H1 (cell line): ENCODE data around the gene TMEM135.

Source experiments
- BRCA1 ChIP-seq: IDR thresholded peaks from 2 replicates; pipeline ENCODE4 v1.6.1; 2012; ENCODE audit warnings: low read depth, low read length, improper control_type of control experiment
- CEBPB ChIP-seq: IDR thresholded peaks from 2 replicates; pipeline ENCODE4 v1.6.1; 2012; ENCODE audit warnings: low read depth, low read length
- EP300 ChIP-seq, 2 experiments: IDR thresholded peaks; 1 replicate in 1 of 2; 2 replicates in 1 of 2; pipeline ENCODE4 v1.6.1; 2011 to 2012; ENCODE audit warnings: low read depth in 2 of 2, low read length in 2 of 2, mild to moderate bottlenecking in 2 of 2, borderline replicate concordance in 1 of 2, inconsistent platforms in 1 of 2, moderate library complexity in 1 of 2
- EZH2 ChIP-seq: fragments of 200-600 bp; sonication (generic); IDR thresholded peaks from 2 replicates; pipeline ENCODE4 v1.7.1; 2012; ENCODE audit warnings: low read depth, mild to moderate bottlenecking, moderate library complexity, low read length, inconsistent platforms; ENCODE audit not compliant: severe bottlenecking
- KDM1A ChIP-seq: fragments of 200-600, 300-600 bp; sonication (generic); IDR thresholded peaks from 2 replicates; pipeline ENCODE4 v1.7.1; 2016; ENCODE audit warnings: mild to moderate bottlenecking, low read length, borderline replicate concordance
- POLR2AphosphoS5 ChIP-seq: IDR thresholded peaks from 2 replicates; pipeline ENCODE4 v1.6.1; 2011; ENCODE audit warnings: low read depth, low read length
- RFX5 ChIP-seq: IDR thresholded peaks from 2 replicates; pipeline ENCODE4 v1.6.1; 2011; ENCODE audit warnings: low read depth, low read length, improper control_type of control experiment, borderline replicate concordance
- RNF2 ChIP-seq: fragments of 200-900, 300-1000 bp; sonication (generic); IDR thresholded peaks from 2 replicates; pipeline ENCODE4 v1.7.1; 2016; ENCODE audit warnings: borderline replicate concordance, low read depth, mild to moderate bottlenecking, antibody characterized with exemption, low read length; ENCODE audit not compliant: poor library complexity, severe bottlenecking; ENCODE audit errors: missing control alignments
- SIX5 ChIP-seq: IDR thresholded peaks from 2 replicates; pipeline ENCODE4 v1.6.1; 2011; ENCODE audit warnings: mild to moderate bottlenecking, low read depth, low read length
- SP4 ChIP-seq: IDR thresholded peaks from 2 replicates; pipeline ENCODE4 v1.6.1; 2012; ENCODE audit warnings: low read length, inconsistent platforms
- TAF1 ChIP-seq: IDR thresholded peaks from 2 replicates; pipeline ENCODE4 v1.6.1; 2011; ENCODE audit warnings: mild to moderate bottlenecking, low read depth, low read length
- TBP ChIP-seq: IDR thresholded peaks from 2 replicates; pipeline ENCODE4 v1.6.1; 2011; ENCODE audit warnings: low read depth, low read length, improper control_type of control experiment
- YY1 ChIP-seq: IDR thresholded peaks from 2 replicates; pipeline ENCODE4 v1.6.1; 2011; ENCODE audit warnings: low read depth, mild to moderate bottlenecking, low read length
- TF ChIP-seq, protein P1 (sequence below), 3 experiments: IDR thresholded peaks; 1 replicate in 2 of 3; 2 replicates in 1 of 3; pipeline versions ENCODE4 v1.5.1 to v1.6.1; 2011; ENCODE audit warnings: low read length in 3 of 3, mild to moderate bottlenecking in 3 of 3, inconsistent platforms in 2 of 3, low read depth in 1 of 3, moderate library complexity in 1 of 3; ENCODE audit not compliant: insufficient read depth in 1 of 3; ENCODE audit errors: control extremely low read depth in 1 of 3

DNA sequence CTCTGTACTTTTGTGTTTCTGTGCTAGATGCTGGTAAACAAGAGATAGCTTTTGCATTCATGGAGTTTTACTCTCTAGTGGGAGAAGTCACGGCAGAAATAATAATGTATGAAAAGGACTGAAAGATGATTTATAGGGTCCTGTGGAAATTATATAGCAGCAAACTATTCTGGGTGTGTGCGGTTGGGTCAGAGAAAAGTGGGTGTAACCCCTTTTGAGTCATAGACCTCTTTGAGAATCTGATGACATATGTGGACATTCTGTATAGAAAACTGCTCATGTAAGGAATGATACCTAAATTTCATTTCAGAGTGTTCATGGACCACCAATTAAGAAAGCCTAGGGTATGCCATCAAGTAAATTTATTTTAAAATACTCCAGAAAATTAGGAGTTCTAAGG lies 54.4 kb downstream of the TMEM135 start:
- TF ChIP-seq, protein P1, sequence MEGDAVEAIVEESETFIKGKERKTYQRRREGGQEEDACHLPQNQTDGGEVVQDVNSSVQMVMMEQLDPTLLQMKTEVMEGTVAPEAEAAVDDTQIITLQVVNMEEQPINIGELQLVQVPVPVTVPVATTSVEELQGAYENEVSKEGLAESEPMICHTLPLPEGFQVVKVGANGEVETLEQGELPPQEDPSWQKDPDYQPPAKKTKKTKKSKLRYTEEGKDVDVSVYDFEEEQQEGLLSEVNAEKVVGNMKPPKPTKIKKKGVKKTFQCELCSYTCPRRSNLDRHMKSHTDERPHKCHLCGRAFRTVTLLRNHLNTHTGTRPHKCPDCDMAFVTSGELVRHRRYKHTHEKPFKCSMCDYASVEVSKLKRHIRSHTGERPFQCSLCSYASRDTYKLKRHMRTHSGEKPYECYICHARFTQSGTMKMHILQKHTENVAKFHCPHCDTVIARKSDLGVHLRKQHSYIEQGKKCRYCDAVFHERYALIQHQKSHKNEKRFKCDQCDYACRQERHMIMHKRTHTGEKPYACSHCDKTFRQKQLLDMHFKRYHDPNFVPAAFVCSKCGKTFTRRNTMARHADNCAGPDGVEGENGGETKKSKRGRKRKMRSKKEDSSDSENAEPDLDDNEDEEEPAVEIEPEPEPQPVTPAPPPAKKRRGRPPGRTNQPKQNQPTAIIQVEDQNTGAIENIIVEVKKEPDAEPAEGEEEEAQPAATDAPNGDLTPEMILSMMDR (IDR thresholded peaks at IDR 0.05; ENCODE audit: control extremely low read depth in 1 of 3, insufficient read depth in 1 of 3, low read depth in 1 of 3, low read length in 3 of 3): no peak
- TF ChIP-seq TAF1 (no peak), SP4 (no peak), EZH2 (no peak), RNF2 (no peak), YY1 (no peak), TBP (no peak), KDM1A (no peak), EP300 (IDR thresholded peaks at IDR 0.05; ENCODE audit: borderline replicate concordance in 1 of 2, low read depth in 2 of 2, low read length in 2 of 2) (no peak), POLR2AphosphoS5 (no peak), SIX5 (no peak), BRCA1 (no peak), CEBPB (no peak), RFX5 (no peak)
